Activated CD4-positive, alpha-beta T cell treated with anti-CD3 and anti-CD28 coated beads, Interleukin-2, amount 50 U/mL, for 16 hours (primary cell): ENCODE results near the gene LYRM2.

Experiments
- DNase-seq: peaks from one replicate; pipeline ENCODE4 v3.0.0-alpha.2; 2020

The LYRM2 gene

GRCh38 chr6:89638320-89639195, at the start of gene LYRM2:
Gene LYRM2 (minus strand): TSS chr6:89638747. CDS start chr6:89638716, 31 bp downstream.
- DNase-seq: peak; percentile 94

GRCh38 chr6:89688328-89688727, 49.8 kb upstream of the LYRM2 start:
- no peak for DNase-seq

- DNase-seq: no peak
These were observed 46.8 kb upstream of the LYRM2 start for GRCh38 chr6:89685311-89685710.

- no peak for DNase-seq
These were observed 44.4 kb upstream of the LYRM2 start for GRCh38 chr6:89682991-89683390.

GRCh38 chr6:89681983-89682564, 43.5 kb upstream of the LYRM2 start:
- DNase-seq: no peak

- DNase-seq: no peak
These were observed 42.0 kb upstream of the LYRM2 start for GRCh38 chr6:89680551-89680950.

GRCh38 chr6:89680150-89680549, 41.6 kb upstream of the LYRM2 start:
- no peak for DNase-seq

GRCh38 chr6:89679215-89680120, 40.9 kb upstream of the LYRM2 start:
- DNase-seq: no peak

- no peak for DNase-seq
These were observed 40.0 kb upstream of the LYRM2 start for GRCh38 chr6:89678531-89678930.

GRCh38 chr6:89675949-89676748, 37.6 kb upstream of the LYRM2 start:
- DNase-seq: no peak

- DNase-seq: no peak
These were observed 32.5 kb upstream of the LYRM2 start for GRCh38 chr6:89670935-89671565.

- no peak for DNase-seq
These were observed 30.5 kb upstream of the LYRM2 start for GRCh38 chr6:89669002-89669401.

GRCh38 chr6:89667872-89668556, 29.5 kb upstream of the LYRM2 start:
- no peak for DNase-seq

GRCh38 chr6:89662659-89663223, 24.2 kb upstream of the LYRM2 start:
- DNase-seq: no peak

GRCh38 chr6:89661559-89661958, 23.0 kb upstream of the LYRM2 start:
- no peak for DNase-seq

- DNase-seq: no peak
These were observed 22.4 kb upstream of the LYRM2 start for GRCh38 chr6:89660981-89661380.

GRCh38 chr6:89657445-89658158, 19.1 kb upstream of the LYRM2 start:
- DNase-seq: no peak

- no peak for DNase-seq
These were observed 16.6 kb upstream of the LYRM2 start for GRCh38 chr6:89655122-89655521.

- no peak for DNase-seq
These were observed 12.0 kb upstream of the LYRM2 start for GRCh38 chr6:89650579-89650978.

- no peak for DNase-seq
These were observed 11.1 kb upstream of the LYRM2 start for GRCh38 chr6:89649682-89650081.
